Stomach (tissue), 9 donors: Measurements from ENCODE around the gene CASP9. TPM values are rescaled to one million over a fixed set of nuclear protein-coding genes. Genes with fewer than 3 reads are reported as not detected.
A peak's percentile ranks its signal among the peaks of the same experiment; 100 is the strongest.
"Not testable (repeated sequence)": the region's sequence is repeated elsewhere in the genome, so short reads cannot be mapped to it uniquely, and the experiment has no call there.

ENCODE experiments used
- DNase-seq, 2 donors: peaks; one replicate each; pipeline versions ENCODE4 v3.0.0 to v3.0.0-alpha.2; 2013 to 2019
- H3K27ac ChIP-seq, 5 donors: fragments of 200-600 bp in 4 of 5; sonication (generic) in 4 of 5; one replicate each; pipeline ENCODE4 v1.5.1; 2013 to 2019; ENCODE audit warnings: mild to moderate bottlenecking in 1 of 5, moderate library complexity in 1 of 5
- H3K27me3 ChIP-seq, 3 donors: fragments of 200-600 bp; sonication (generic); one replicate each; pipeline ENCODE4 v1.5.1; 2017 to 2019; ENCODE audit warnings: mixed run types in 1 of 3
- H3K36me3 ChIP-seq, 4 donors: fragments of 200-600 bp; sonication (generic); 1 replicate in 3 of 4; 2 replicates in 1 of 4; pipeline ENCODE4 v1.5.1; 2016 to 2019
- H3K4me1 ChIP-seq, 4 donors: fragments of 200-600 bp; sonication (generic); one replicate each; pipeline ENCODE4 v1.5.1; 2016 to 2019
- H3K4me3 ChIP-seq, 4 donors: fragments of 200-600 bp; sonication (generic) in 3 of 4; one replicate each; pipeline ENCODE4 v1.5.1; 2016 to 2019; ENCODE audit warnings: mild to moderate bottlenecking in 1 of 4
- H3K9me3 ChIP-seq, 4 donors: fragments of 200-600 bp; sonication (generic); one replicate each; pipeline ENCODE4 v1.5.1; 2016 to 2019
- EP300 ChIP-seq: sonication (generic); formaldehyde crosslinking; IDR thresholded peaks from one replicate; pipeline ENCODE4 v1.6.1; 2017; ENCODE audit warnings: antibody characterized with exemption
- POLR2A ChIP-seq, 4 donors: fragments of 450-650 bp; IDR thresholded peaks; one replicate each; pipeline ENCODE4 v1.6.1; 2016; ENCODE audit warnings: antibody characterized with exemption in 4 of 4, control low read depth in 2 of 4, mild to moderate bottlenecking in 1 of 4, moderate library complexity in 1 of 4
- POLR2AphosphoS5 ChIP-seq, 3 donors: sonication (generic); formaldehyde crosslinking; IDR thresholded peaks; one replicate each; pipeline ENCODE4 v1.6.1; 2016; ENCODE audit warnings: antibody characterized with exemption in 3 of 3
- WGBS, 5 donors: extraction: QIAGEN DNeasy Blood & Tissue Kit in 3 of 5; methylation state at CpG; one replicate each; pipeline versions ENCODE4 v1.1.5 to v1.1.7; 2013 to 2018; 5-methylcytosine and 5-hydroxymethylcytosine counted together
- intact Hi-C: fragments of 100-400 bp; cut with DNase I; formaldehyde crosslinking; loops from one replicate; pipeline ENCODE4 v1.15.1; 2023; ENCODE audit warnings: low total_unique reads
- polyA plus RNA-seq, 3 donors: library from polyadenylated mRNA; stranded (reverse); fragments of 200-250 nt; gene quantifications; one replicate each; pipeline ENCODE4 v1.2.3, GENCODE V29; 2013
- total RNA-seq, 5 donors: library from RNA; depleted of rRNA; stranded (reverse); fragments of >200 nt; gene quantifications; one replicate each; pipeline versions ENCODE4 v1.1.0 to v1.2.3, GENCODE V29; 2014 to 2016
- TF ChIP-seq, protein P1 (sequence below), 7 experiments: fragments of 450-650 bp in 4 of 7; fragments of 200-600 bp in 3 of 7; sonication (generic) in 3 of 7; IDR thresholded peaks; one replicate each; pipeline ENCODE4 v1.5.1; 2016 to 2019; ENCODE audit warnings: antibody characterized with exemption in 7 of 7, control low read depth in 2 of 7, mild to moderate bottlenecking in 1 of 7
- donor health status: healthy with polysubstance abuse.
- donor health status: Bipolar disorder and iron deficiency.
- donor health status: healthy.

CASP9 gene
- total and polyA plus RNA-seq, 8 donors, result 8.3 to 125 (median 16.3) TPM

GRCh38 chr1:15477646-15478212 lies 46.3 kb downstream of the CASP9 start:
- Histone ChIP-seq H3K4me1 (no peaks in the 10 kb centered on the region), H3K4me3 (no peak overlapping the region), H3K27me3 (no peaks in the 10 kb centered on the region), H3K36me3 (no peaks in the 10 kb centered on the region), H3K27ac (no peak overlapping the region), H3K9me3 (no peaks in the 10 kb centered on the region)
- TF ChIP-seq, protein P1, sequence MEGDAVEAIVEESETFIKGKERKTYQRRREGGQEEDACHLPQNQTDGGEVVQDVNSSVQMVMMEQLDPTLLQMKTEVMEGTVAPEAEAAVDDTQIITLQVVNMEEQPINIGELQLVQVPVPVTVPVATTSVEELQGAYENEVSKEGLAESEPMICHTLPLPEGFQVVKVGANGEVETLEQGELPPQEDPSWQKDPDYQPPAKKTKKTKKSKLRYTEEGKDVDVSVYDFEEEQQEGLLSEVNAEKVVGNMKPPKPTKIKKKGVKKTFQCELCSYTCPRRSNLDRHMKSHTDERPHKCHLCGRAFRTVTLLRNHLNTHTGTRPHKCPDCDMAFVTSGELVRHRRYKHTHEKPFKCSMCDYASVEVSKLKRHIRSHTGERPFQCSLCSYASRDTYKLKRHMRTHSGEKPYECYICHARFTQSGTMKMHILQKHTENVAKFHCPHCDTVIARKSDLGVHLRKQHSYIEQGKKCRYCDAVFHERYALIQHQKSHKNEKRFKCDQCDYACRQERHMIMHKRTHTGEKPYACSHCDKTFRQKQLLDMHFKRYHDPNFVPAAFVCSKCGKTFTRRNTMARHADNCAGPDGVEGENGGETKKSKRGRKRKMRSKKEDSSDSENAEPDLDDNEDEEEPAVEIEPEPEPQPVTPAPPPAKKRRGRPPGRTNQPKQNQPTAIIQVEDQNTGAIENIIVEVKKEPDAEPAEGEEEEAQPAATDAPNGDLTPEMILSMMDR (IDR thresholded peaks at IDR 0.05), result no peak
- TF ChIP-seq POLR2A (IDR thresholded peaks at IDR 0.05) (no peak), POLR2AphosphoS5 (IDR thresholded peaks at IDR 0.05) (no peak)
- 80 to 91% (median 86%) methylated on average over 5 of the region's 5 CpGs for WGBS, 5 donors
- no peak for DNase-seq
- intact Hi-C loops, result no loop called here

GRCh38 chr1:15476927-15477326 lies 47.1 kb downstream of the CASP9 start:
- no peak for TF ChIP-seq POLR2AphosphoS5 (IDR thresholded peaks at IDR 0.05)
- no peak for TF ChIP-seq POLR2A (IDR thresholded peaks at IDR 0.05)
- TF ChIP-seq EP300, result no peak
- TF ChIP-seq, protein P1 (IDR thresholded peaks at IDR 0.05), result no peak
- DNase-seq, result no peak
- Histone ChIP-seq H3K4me1 (no peaks in the 10 kb centered on the region), H3K4me3 (no peak overlapping the region), H3K27me3 (no peaks in the 10 kb centered on the region), H3K36me3 (no peaks in the 10 kb centered on the region), H3K9me3 (no peaks in the 10 kb centered on the region), H3K27ac (no peak overlapping the region)
- WGBS, 5 donors, result 88 to 95% (median 91%) methylated on average over 3 of the region's 3 CpGs
- intact Hi-C loops, result no loop called here

- H3K4me1 ChIP-seq, result no peaks in the 10 kb centered on the region
- peak in 1 of 2 donors; percentile 41 for DNase-seq
- intact Hi-C loops, result no loop called here
- no peak within 1 kb of the TSS for H3K27ac ChIP-seq
- no peaks in the 10 kb centered on the region for H3K36me3 ChIP-seq
- H3K9me3 ChIP-seq, result no peaks in the 10 kb centered on the region
- no peak within 1 kb of the TSS for H3K4me3 ChIP-seq
- H3K27me3 ChIP-seq, result no peaks in the 10 kb centered on the region
- TF ChIP-seq EP300 (no peak), POLR2A (IDR thresholded peaks at IDR 0.05) (no peak), POLR2AphosphoS5 (IDR thresholded peaks at IDR 0.05) (no peak)
- TF ChIP-seq, protein P1 (IDR thresholded peaks at IDR 0.05), result no peak
- 77 to 83% (median 80%) methylated on average over 5 of the region's 5 CpGs for WGBS, 5 donors
Observed at GRCh38 chr1:15475752-15476314, 48.2 kb downstream of the CASP9 start, which contains the start of gene CELA2B. TSS of gene CELA2B (plus strand) at chr1:15476104. CDS start at chr1:15476126, 22 bp downstream.

DNA sequence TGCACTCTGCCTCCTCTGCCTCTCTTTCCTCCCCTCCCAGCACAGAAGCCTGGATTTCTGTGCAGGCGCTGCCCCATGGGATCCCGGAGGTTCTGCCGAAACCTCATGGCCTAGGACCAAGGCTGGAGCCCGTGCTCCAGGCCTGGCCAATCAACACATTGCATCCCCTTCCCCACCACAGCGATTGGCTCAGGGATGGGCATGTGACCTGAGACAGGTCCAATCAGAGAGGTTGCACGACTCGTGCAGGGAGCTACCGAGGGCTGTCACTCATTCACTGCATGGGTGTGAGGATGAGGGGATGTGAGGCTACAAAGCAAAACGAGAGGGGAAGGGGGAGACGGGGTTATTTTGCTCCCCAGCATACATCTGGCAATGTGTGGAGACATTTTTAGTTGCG lies 51.4 kb downstream of the CASP9 start:
- 86 to 100% (median 89%) methylated on average over 5 to 11 of the region's 11 CpGs for WGBS, 5 donors
- Histone ChIP-seq H3K27me3 (no peaks in the 10 kb centered on the region), H3K9me3 (no peaks in the 10 kb centered on the region), H3K36me3 (no peaks in the 10 kb centered on the region), H3K27ac (no peak overlapping the region), H3K4me3 (no peak overlapping the region), H3K4me1 (peaks cover 0 to 6% (median 0%) of the 10 kb centered on the region in 4 donors)
- intact Hi-C loops, result no loop called here
- TF ChIP-seq EP300 (no peak), POLR2A (IDR thresholded peaks at IDR 0.05) (no peak), POLR2AphosphoS5 (IDR thresholded peaks at IDR 0.05) (no peak)
- TF ChIP-seq, protein P1 (IDR thresholded peaks at IDR 0.05), result no peak
- no peak for DNase-seq

GRCh38 chr1:15471723-15472122 lies 52.3 kb downstream of the CASP9 start:
- H3K27ac ChIP-seq, H3K36me3 ChIP-seq, H3K4me3 ChIP-seq, H3K4me1 ChIP-seq, H3K27me3 ChIP-seq, intact Hi-C loops, H3K9me3 ChIP-seq, DNase-seq: not testable (repeated sequence)
- 76 to 85% (median 77%) methylated on average over 6 of the region's 6 CpGs for WGBS, 5 donors

GRCh38 chr1:15471067-15471466 lies 52.9 kb downstream of the CASP9 start:
- H3K9me3 ChIP-seq, DNase-seq, H3K4me1 ChIP-seq, H3K27me3 ChIP-seq, H3K4me3 ChIP-seq, H3K36me3 ChIP-seq, intact Hi-C loops, H3K27ac ChIP-seq: not testable (repeated sequence)
- WGBS, 5 donors, result 88 to 98% (median 91%) methylated on average over 5 of the region's 5 CpGs

GRCh38 chr1:15469821-15470448 lies 54.1 kb downstream of the CASP9 start:
- intact Hi-C loops, result not testable (repeated sequence)

More at GRCh38 chr1:15469821-15470448, 54.1 kb downstream of the CASP9 start:
- H3K27me3 ChIP-seq, H3K4me3 ChIP-seq, H3K4me1 ChIP-seq, H3K9me3 ChIP-seq, H3K36me3 ChIP-seq, H3K27ac ChIP-seq: not testable (repeated sequence)
- WGBS, 5 donors, result 74 to 92% (median 85%) methylated on average over 7 to 9 of the region's 9 CpGs
- DNase-seq, result peak in 1 of 2 donors; percentile 30
